ACC112 (cell line): ENCODE results near the gene KCNC4.

Source experiments
- H2AFZ ChIP-seq: fragments of 200-600 bp; sonication (generic); one replicate; pipeline ENCODE4 v1.6.0; 2017; ENCODE audit warnings: antibody characterized with exemption, low read length; ENCODE audit not compliant: unreplicated experiment
- H3K27ac ChIP-seq: fragments of 200-600 bp; sonication (generic); 2 replicates; pipeline ENCODE4 v1.5.1; 2014; ENCODE audit warnings: low read depth, mild to moderate bottlenecking, antibody characterized with exemption, low read length, moderate library complexity
- H3K27me3 ChIP-seq: fragments of 200-600 bp; sonication (generic); 2 replicates; pipeline ENCODE4 v1.6.1; 2014; ENCODE audit warnings: mild to moderate bottlenecking, antibody characterized with exemption, low read length, moderate library complexity, mixed read lengths; ENCODE audit not compliant: insufficient read depth
- H3K36me3 ChIP-seq: fragments of 200-600 bp; sonication (generic); 2 replicates; pipeline ENCODE4 v1.6.1; 2016; ENCODE audit warnings: mild to moderate bottlenecking, antibody characterized with exemption, low read length, moderate library complexity, mixed read lengths; ENCODE audit not compliant: insufficient read depth
- H3K4me1 ChIP-seq: fragments of 200-600 bp; sonication (generic); one replicate; pipeline ENCODE4 v1.6.1; 2016; ENCODE audit warnings: low read length, mixed read lengths; ENCODE audit not compliant: insufficient read depth, unreplicated experiment, control insufficient read depth
- H3K4me3 ChIP-seq: fragments of 200-600 bp; sonication (generic); 2 replicates; pipeline ENCODE4 v1.5.1; 2014; ENCODE audit warnings: mild to moderate bottlenecking, low read depth, low read length
- H3K79me2 ChIP-seq: fragments of 200-600 bp; sonication (generic); one replicate; pipeline ENCODE4 v1.6.0; 2016; ENCODE audit warnings: low read length; ENCODE audit not compliant: control insufficient read depth, unreplicated experiment, insufficient read depth

KCNC4 gene

GRCh38 chr1:110189181-110189580, 20.9 kb upstream of the KCNC4 start:
- Histone ChIP-seq H2AFZ (no peak overlapping the region), H3K27me3 (peaks cover 16% of the 10 kb centered on the region; the same call in 1 of the 2 replicates), H3K27ac (no peak overlapping the region), H3K4me3 (no peak overlapping the region), H3K79me2 (no peaks in the 10 kb centered on the region), H3K4me1 (peaks cover 5% of the 10 kb centered on the region), H3K36me3 (no peaks in the 10 kb centered on the region)

- Histone ChIP-seq H3K27ac (no peak overlapping the region), H3K79me2 (no peaks in the 10 kb centered on the region), H2AFZ (no peak overlapping the region), H3K27me3 (peaks cover 6% of the 10 kb centered on the region; the same call in 1 of the 2 replicates), H3K4me1 (peaks cover 5% of the 10 kb centered on the region), H3K4me3 (no peak overlapping the region), H3K36me3 (no peaks in the 10 kb centered on the region)
Observed at GRCh38 chr1:110190282-110190929, 19.7 kb upstream of the KCNC4 start.

GRCh38 chr1:110192541-110192940, 17.6 kb upstream of the KCNC4 start:
- no peaks in the 10 kb centered on the region for H3K36me3 ChIP-seq
- H3K4me3 ChIP-seq, result no peak overlapping the region
- H3K27ac ChIP-seq, result no peak overlapping the region
- no peaks in the 10 kb centered on the region for H3K79me2 ChIP-seq
- H3K4me1 ChIP-seq, result peaks cover 5% of the 10 kb centered on the region
- H2AFZ ChIP-seq, result no peak overlapping the region
- H3K27me3 ChIP-seq, result no peaks in the 10 kb centered on the region

DNA sequence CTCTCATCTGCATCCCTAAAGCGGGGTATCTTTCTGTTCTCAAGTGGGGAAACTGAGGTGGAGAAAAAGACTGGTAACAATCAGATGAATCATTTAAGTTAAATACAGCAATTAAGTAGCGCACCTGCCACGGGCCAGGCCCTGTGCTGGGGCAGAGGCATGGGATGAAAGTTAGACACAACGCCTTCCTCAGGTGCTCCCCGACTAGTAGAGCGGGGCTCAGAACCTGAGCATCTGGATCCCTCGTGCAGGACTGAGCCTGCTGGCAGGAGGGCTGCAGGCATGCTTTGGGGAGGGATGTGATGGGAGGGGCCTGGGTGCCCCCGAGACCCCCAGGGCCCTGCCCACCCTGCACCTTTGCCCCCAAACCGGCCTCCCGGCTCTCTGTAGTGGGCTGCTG, 14.9 kb upstream of the KCNC4 start:
- H3K79me2 ChIP-seq, result no peaks in the 10 kb centered on the region
- H2AFZ ChIP-seq, result no peak overlapping the region
- no peak overlapping the region for H3K4me3 ChIP-seq
- H3K4me1 ChIP-seq, result no peaks in the 10 kb centered on the region
- no peaks in the 10 kb centered on the region for H3K27me3 ChIP-seq
- H3K27ac ChIP-seq, result no peak overlapping the region
- H3K36me3 ChIP-seq, result no peaks in the 10 kb centered on the region

GRCh38 chr1:110196917-110197765, 13.0 kb upstream of the KCNC4 start:
- Histone ChIP-seq H3K4me3 (no peak overlapping the region), H3K27ac (no peak overlapping the region), H3K27me3 (no peaks in the 10 kb centered on the region), H3K36me3 (no peaks in the 10 kb centered on the region), H3K79me2 (no peaks in the 10 kb centered on the region), H3K4me1 (no peaks in the 10 kb centered on the region), H2AFZ (no peak overlapping the region)

DNA sequence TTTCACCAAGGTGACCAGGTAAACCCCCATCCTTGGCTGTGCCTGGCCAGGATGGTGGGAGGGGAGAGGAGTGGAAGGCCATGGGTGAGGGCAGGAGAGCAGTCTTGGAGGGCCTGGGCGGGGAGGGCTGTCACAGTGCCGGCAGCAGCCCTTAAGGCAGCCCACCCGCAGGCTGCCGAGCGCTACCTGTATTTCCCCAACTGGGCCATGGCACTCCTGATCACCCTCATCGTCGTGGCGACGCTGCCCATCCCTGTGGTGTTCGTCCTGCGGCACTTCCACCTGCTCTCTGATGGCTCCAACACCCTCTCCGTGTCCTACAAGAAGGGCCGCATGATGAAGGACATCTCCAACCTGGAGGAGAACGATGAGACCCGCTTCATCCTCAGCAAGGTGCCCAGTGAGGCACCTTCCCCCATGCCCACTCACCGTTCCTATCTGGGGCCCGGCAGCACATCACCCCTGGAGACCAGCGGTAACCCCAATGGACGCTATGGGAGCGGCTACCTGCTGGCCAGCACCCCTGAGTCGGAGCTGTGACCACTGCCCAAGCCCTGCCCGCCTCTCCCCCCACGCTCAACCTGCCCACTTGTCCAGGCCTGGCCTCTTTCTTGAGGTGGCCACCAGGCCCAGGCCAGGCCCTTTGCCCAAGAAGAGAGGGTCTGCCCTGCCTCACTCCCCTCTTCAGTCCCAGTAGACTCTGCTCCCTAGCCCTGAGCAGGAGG, 12.0 kb upstream of the KCNC4 start:
- Histone ChIP-seq H2AFZ (no peak overlapping the region), H3K36me3 (no peaks in the 10 kb centered on the region), H3K4me3 (no peak overlapping the region), H3K27me3 (no peaks in the 10 kb centered on the region), H3K79me2 (no peaks in the 10 kb centered on the region), H3K4me1 (peaks cover under 1% of the 10 kb centered on the region), H3K27ac (no peak overlapping the region)

GRCh38 chr1:110198746-110199145, 11.4 kb upstream of the KCNC4 start:
- no peaks in the 10 kb centered on the region for H3K36me3 ChIP-seq

DNA sequence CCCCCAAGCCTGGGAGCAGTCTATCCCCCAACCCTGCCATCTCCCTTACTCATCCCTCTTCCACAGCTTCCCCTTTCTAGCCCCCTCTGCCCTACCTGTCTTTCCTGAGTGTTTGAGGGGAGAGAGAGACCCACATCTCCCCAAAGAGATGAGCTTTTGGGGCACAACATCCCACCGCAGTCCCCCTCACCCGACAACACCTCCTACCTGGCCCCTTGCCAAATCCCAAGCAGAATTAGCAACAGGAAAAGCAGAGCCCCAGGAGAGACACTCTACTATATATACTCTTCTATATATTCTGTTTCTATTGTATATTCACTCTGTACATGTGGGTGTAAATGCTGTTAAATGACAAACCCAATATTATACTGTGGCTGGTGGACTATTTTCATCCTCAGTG, 9.9 kb upstream of the KCNC4 start:
- no peaks in the 10 kb centered on the region for H3K27me3 ChIP-seq
- no peak overlapping the region for H3K27ac ChIP-seq
- H2AFZ ChIP-seq, result no peak overlapping the region
- H3K4me3 ChIP-seq, result no peak overlapping the region
- H3K79me2 ChIP-seq, result no peaks in the 10 kb centered on the region
- no peaks in the 10 kb centered on the region for H3K36me3 ChIP-seq
- H3K4me1 ChIP-seq, result peaks cover 8% of the 10 kb centered on the region

More at GRCh38 chr1:110198746-110199145, 11.4 kb upstream of the KCNC4 start:
- Histone ChIP-seq H3K79me2 (no peaks in the 10 kb centered on the region), H3K4me1 (peaks cover 7% of the 10 kb centered on the region), H3K4me3 (no peak overlapping the region), H3K27me3 (no peaks in the 10 kb centered on the region), H2AFZ (no peak overlapping the region), H3K27ac (no peak overlapping the region)

DNA sequence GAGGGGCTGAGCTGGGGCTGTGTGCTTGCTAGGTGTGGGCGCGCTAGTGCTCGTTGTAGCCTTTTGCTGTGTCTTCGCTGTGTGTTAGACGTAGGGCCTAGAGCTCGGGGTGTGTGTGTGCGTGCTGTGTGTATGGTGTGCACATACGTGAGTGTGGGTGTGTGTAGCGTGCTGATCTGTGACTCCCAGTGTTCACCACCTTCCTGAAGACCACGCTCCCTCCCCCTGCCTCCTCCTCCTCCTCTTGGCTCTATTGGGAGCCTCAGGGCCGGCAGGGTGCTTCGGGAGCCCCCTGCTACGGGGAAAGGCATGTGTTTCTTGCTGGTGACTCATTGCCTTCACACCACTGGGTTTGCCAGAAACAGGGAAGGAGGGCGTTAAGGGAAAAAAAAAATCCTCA, 9.4 kb upstream of the KCNC4 start:
- no peaks in the 10 kb centered on the region for H3K79me2 ChIP-seq
- H3K27me3 ChIP-seq, result no peaks in the 10 kb centered on the region
- H3K36me3 ChIP-seq, result no peaks in the 10 kb centered on the region
- H2AFZ ChIP-seq, result no peak overlapping the region
- peaks cover 8% of the 10 kb centered on the region for H3K4me1 ChIP-seq
- H3K4me3 ChIP-seq, result no peak overlapping the region
- no peak overlapping the region for H3K27ac ChIP-seq

DNA sequence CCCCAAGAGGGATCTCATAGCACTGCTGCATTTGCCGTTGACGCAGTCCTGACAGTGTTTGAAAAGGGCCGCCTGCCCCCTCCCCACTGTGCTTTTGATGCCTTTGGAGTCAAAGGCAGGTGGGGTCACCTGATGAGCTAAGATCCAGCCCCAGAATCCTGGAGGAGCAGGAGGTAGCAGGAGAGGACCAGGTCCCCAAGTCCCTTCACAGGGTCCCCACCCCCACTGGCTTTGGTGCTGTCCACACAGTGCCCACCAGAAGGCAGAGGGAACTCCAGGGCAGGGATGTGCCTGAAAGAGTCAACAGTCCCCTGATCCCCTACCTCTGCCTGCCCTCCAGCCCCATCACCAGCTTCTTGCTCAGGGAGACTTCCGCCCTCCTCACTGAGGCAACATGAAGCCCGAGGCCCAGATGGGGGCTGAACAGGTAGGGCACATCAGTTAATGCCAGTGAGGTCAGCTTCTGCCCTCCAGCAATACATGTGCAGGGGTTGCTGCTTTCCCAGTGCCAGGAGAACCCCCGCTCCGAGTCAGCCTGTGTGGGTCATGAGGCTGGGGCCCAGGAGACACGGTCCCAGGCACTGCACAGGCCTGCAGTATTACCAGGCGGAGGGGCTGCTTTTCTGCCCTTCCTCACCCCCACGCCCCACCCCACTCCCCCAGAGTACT, 8.8 kb upstream of the KCNC4 start:
- Histone ChIP-seq H3K79me2 (no peaks in the 10 kb centered on the region), H3K4me3 (no peak overlapping the region), H3K36me3 (no peaks in the 10 kb centered on the region), H3K27ac (no peak overlapping the region), H3K27me3 (no peaks in the 10 kb centered on the region), H3K4me1 (peaks cover 8% of the 10 kb centered on the region), H2AFZ (no peak overlapping the region)
